ENCODE data around the gene AKR1B1. TPM values are rescaled to one million over a fixed set of nuclear protein-coding genes. Genes with fewer than 3 reads are reported as not detected.

AKR1B1 gene
- total and polyA plus RNA-seq, 9 of the 15 experiments (the other 6 are each of a cell fraction or from before 2014, with no cell fraction given), result 2.0 to 10.6 (median 6.2) TPM

- TF ChIP-seq ZNF518B (CRISPR knock-in tag; IDR thresholded peaks at IDR 0.05), result no peak
- TF ChIP-seq GABPB2 (CRISPR knock-in tag; conservative IDR thresholded peaks at IDR 0.05), result no peak
- TF ChIP-seq ZNF212 (CRISPR knock-in tag; IDR thresholded peaks at IDR 0.05), result no peak
- no peak for TF ChIP-seq ETV5 (CRISPR knock-in tag; IDR thresholded peaks at IDR 0.05; ENCODE audit: low read depth)
These were observed 24.4 kb upstream of the AKR1B1 start (continued) for GRCh38 chr7:134483296-134483695.

- no peak for DNase-seq (ENCODE audit: extremely low read depth in 1 of 4, low spot score in 3 of 4)
- FAIRE-seq, result no peak
- no peaks in the 10 kb centered on the region for H4K20me1 ChIP-seq (replicated peaks; ENCODE audit: control insufficient read depth, insufficient read depth, low read length)
- in situ Hi-C loops (cut with MboI), result no loop called here
- no peak overlapping the region for H3K27ac ChIP-seq (ENCODE audit: extremely low read depth, low read depth, low read length)
- H3K36me3 ChIP-seq (ENCODE audit: control insufficient read depth, insufficient read depth, low read length), result no peaks in the 10 kb centered on the region
- H3K4me1 ChIP-seq (replicated peaks in 1 of 2; ENCODE audit: control insufficient read depth in 2 of 2, insufficient read depth in 2 of 2, low read length in 2 of 2), result no peaks in the 10 kb centered on the region
- no peak overlapping the region for H3K4me2 ChIP-seq (ENCODE audit: insufficient read depth, low read length)
- no peaks in the 10 kb centered on the region for H3K9me1 ChIP-seq (ENCODE audit: control insufficient read depth, insufficient read depth, low read length)
- BruUV-seq (replicated peaks), result no TSS peak
- no peak overlapping the region for H3K9ac ChIP-seq (ENCODE audit: insufficient read depth in 1 of 2, low read depth in 2 of 2, low read length in 2 of 2)
- no peak for ATAC-seq
- intact Hi-C loops (cut with micrococcal nuclease), result no loop called here
- ChIA-PET CTCF (ENCODE audit: low intra/inter-chr PET ratio) (no interaction called here), POLR2A (no interaction called here)
- H3K79me2 ChIP-seq (ENCODE audit: control insufficient read depth, insufficient read depth, low read length), result no peaks in the 10 kb centered on the region
- no peaks in the 10 kb centered on the region for H3K9me3 ChIP-seq (replicated peaks; ENCODE audit: control insufficient read depth, insufficient read depth, low read depth, low read length)
- no peak overlapping the region for H3K4me3 ChIP-seq
- no peak overlapping the region for H2AFZ ChIP-seq (ENCODE audit: low read depth, low read length)
- H3K27me3 ChIP-seq (ENCODE audit: control insufficient read depth in 2 of 2, insufficient read depth in 2 of 2, low read length in 2 of 2), result no peaks in the 10 kb centered on the region
- TF ChIP-seq PHB (CRISPR knock-in tag; IDR thresholded peaks at IDR 0.05) (no peak), U2AF2 (optimal IDR thresholded peaks at IDR 0.05; ENCODE audit: low read depth, low read length) (no peak), CHCHD3 (CRISPR knock-in tag; IDR thresholded peaks at IDR 0.05) (no peak), ZFP1 (CRISPR knock-in tag; IDR thresholded peaks at IDR 0.05) (no peak), MED1 (CRISPR knock-in tag; IDR thresholded peaks at IDR 0.05; ENCODE audit: borderline replicate concordance) (no peak), ARID3A (IDR thresholded peaks at IDR 0.05; ENCODE audit: borderline replicate concordance, low read depth, low read length) (no peak), SRSF9 (IDR thresholded peaks at IDR 0.05; ENCODE audit: borderline replicate concordance, low read depth, low read length) (no peak), ZNF740 (CRISPR knock-in tag; IDR thresholded peaks at IDR 0.05) (no peak), ZNF740 (tag; IDR thresholded peaks at IDR 0.05) (no peak), KLF10 (CRISPR knock-in tag; IDR thresholded peaks at IDR 0.05) (no peak), KLF13 (tag; IDR thresholded peaks at IDR 0.05; ENCODE audit: borderline replicate concordance, low read depth) (no peak)
These were observed 24.0 kb upstream of the AKR1B1 start for GRCh38 chr7:134482858-134483257.
